Skin of body (tissue), 2 donors: ENCODE data around the gene PCDH15. TPM values are rescaled to one million over a fixed set of nuclear protein-coding genes. Genes with fewer than 3 reads are reported as not detected.

Source experiments
- DNase-seq: peaks from one replicate; lab custom pipeline; 2025; lab: John Stamatoyannopoulos, UW
- total RNA-seq: library from RNA; depleted of rRNA; stranded (reverse); fragments of >200 nt; gene quantifications from one replicate; pipeline ENCODE4 v1.2.3, GENCODE V29; 2014

PCDH15 gene
- total RNA-seq, 1 donor from 2014 or later = 0.89 TPM

- no peak for DNase-seq
Observed at GRCh38 chr10:54708591-54708990, 92.4 kb downstream of the PCDH15 start.

GRCh38 chr10:54708021-54708420 is 93.0 kb downstream of the PCDH15 start:
- DNase-seq = no peak

- DNase-seq = no peak
Observed at GRCh38 chr10:54702583-54703485, 98.2 kb downstream of the PCDH15 start.

GRCh38 chr10:54691331-54691730 is 109.7 kb downstream of the PCDH15 start:
- DNase-seq = no peak

- DNase-seq = no peak
Observed at GRCh38 chr10:54682554-54682953, 118.5 kb downstream of the PCDH15 start.

- DNase-seq = no peak
Observed at GRCh38 chr10:54681136-54681535, 119.9 kb downstream of the PCDH15 start.

- no peak for DNase-seq
Observed at GRCh38 chr10:54667136-54667535, 133.9 kb downstream of the PCDH15 start.

- no peak for DNase-seq
Observed at GRCh38 chr10:54666192-54666591, 134.8 kb downstream of the PCDH15 start.

GRCh38 chr10:54665095-54665494 is 135.9 kb downstream of the PCDH15 start:
- no peak for DNase-seq

GRCh38 chr10:54660397-54660796 is 140.6 kb downstream of the PCDH15 start:
- no peak for DNase-seq

GRCh38 chr10:54656643-54657042 is 144.4 kb downstream of the PCDH15 start:
- DNase-seq = no peak

- no peak for DNase-seq
Observed at GRCh38 chr10:54653518-54653917, 147.5 kb downstream of the PCDH15 start.

GRCh38 chr10:54650547-54650946 is 150.5 kb downstream of the PCDH15 start:
- no peak for DNase-seq

- no peak for DNase-seq
Observed at GRCh38 chr10:54622017-54622416, 179.0 kb downstream of the PCDH15 start.

- no peak for DNase-seq
Observed at GRCh38 chr10:54620352-54620751, 180.7 kb downstream of the PCDH15 start.

- DNase-seq = no peak
Observed at GRCh38 chr10:54614072-54614471, 187.0 kb downstream of the PCDH15 start.

- no peak for DNase-seq
Observed at GRCh38 chr10:54613162-54613561, 187.9 kb downstream of the PCDH15 start.

GRCh38 chr10:54609423-54609822 is 191.6 kb downstream of the PCDH15 start:
- no peak for DNase-seq

GRCh38 chr10:54607983-54608382 is 193.0 kb downstream of the PCDH15 start:
- DNase-seq = no peak

- DNase-seq = no peak
Observed at GRCh38 chr10:54594289-54594688, 206.7 kb downstream of the PCDH15 start.

- DNase-seq = no peak
Observed at GRCh38 chr10:54587971-54588370, 213.1 kb downstream of the PCDH15 start.

GRCh38 chr10:54585572-54585971 is 215.5 kb downstream of the PCDH15 start:
- DNase-seq = no peak

- DNase-seq = no peak
Observed at GRCh38 chr10:54577682-54578081, 223.3 kb downstream of the PCDH15 start.
